Mesendoderm (in vitro differentiated cells): Measurements from ENCODE around the gene TGM4.

Experiments
- DNase-seq: peaks from one replicate; pipeline ENCODE4 v3.0.0; 2013
- H2AK5ac ChIP-seq: 2 replicates; pipeline ENCODE4 v1.6.1; 2013; ENCODE audit warnings: low read length, inconsistent platforms
- H2BK120ac ChIP-seq: 2 replicates; pipeline ENCODE4 v1.6.1; 2013; ENCODE audit warnings: low read depth, mild to moderate bottlenecking, low read length, moderate library complexity, mixed read lengths
- H2BK15ac ChIP-seq: replicated peaks from 2 replicates; pipeline ENCODE4 v1.6.1; 2013; ENCODE audit warnings: low read depth, mild to moderate bottlenecking, moderate library complexity
- H2BK5ac ChIP-seq: 2 replicates; pipeline ENCODE4 v1.6.1; 2013; ENCODE audit warnings: low read length, inconsistent platforms
- H3K18ac ChIP-seq: 2 replicates; pipeline ENCODE4 v1.6.1; 2013; ENCODE audit warnings: mild to moderate bottlenecking, low read length, mixed read lengths
- H3K23ac ChIP-seq: one replicate; pipeline ENCODE4 v1.6.1; 2013; ENCODE audit warnings: low read length
- H3K27ac ChIP-seq: 2 replicates; pipeline ENCODE4 v1.5.1; 2013; ENCODE audit warnings: low read depth, mild to moderate bottlenecking, inconsistent platforms, low read length, moderate library complexity
- H3K27me3 ChIP-seq: 2 replicates; pipeline ENCODE4 v1.6.1; 2013; ENCODE audit warnings: low read length, control low read depth, mild to moderate bottlenecking, inconsistent platforms; ENCODE audit not compliant: insufficient read depth, poor library complexity
- H3K36me3 ChIP-seq: 2 replicates; pipeline ENCODE4 v1.6.1; 2013; ENCODE audit warnings: low read length, inconsistent platforms; ENCODE audit not compliant: control insufficient read depth, insufficient read depth
- H3K4ac ChIP-seq: one replicate; pipeline ENCODE4 v1.6.1; 2013; ENCODE audit warnings: low read depth, mild to moderate bottlenecking, low read length, moderate library complexity
- H3K4me1 ChIP-seq: 2 replicates; pipeline ENCODE4 v1.6.1; 2013; ENCODE audit warnings: low read depth, low read length, inconsistent platforms; ENCODE audit not compliant: control insufficient read depth
- H3K4me2 ChIP-seq: 2 replicates; pipeline ENCODE4 v1.6.1; 2013; ENCODE audit warnings: low read length
- H3K4me3 ChIP-seq: 2 replicates; pipeline ENCODE4 v1.5.1; 2013; ENCODE audit warnings: mild to moderate bottlenecking, low read length
- H3K56ac ChIP-seq: one replicate; pipeline ENCODE4 v1.6.1; 2013; ENCODE audit warnings: low read length
- H3K79me1 ChIP-seq: 2 replicates; pipeline ENCODE4 v1.6.1; 2013; ENCODE audit warnings: low read length, inconsistent platforms
- H3K79me2 ChIP-seq: 2 replicates; pipeline ENCODE4 v1.6.1; 2013; ENCODE audit warnings: mild to moderate bottlenecking, low read length; ENCODE audit not compliant: control insufficient read depth, insufficient read depth
- H3K9ac ChIP-seq: 2 replicates; pipeline ENCODE4 v1.6.1; 2013; ENCODE audit warnings: low read length, inconsistent platforms
- H4K5ac ChIP-seq: one replicate; pipeline ENCODE4 v1.6.1; 2013; ENCODE audit warnings: low read length
- H4K8ac ChIP-seq: one replicate; pipeline ENCODE4 v1.6.1; 2013; ENCODE audit warnings: low read depth, mild to moderate bottlenecking, control low read depth, low read length, moderate library complexity
- WGBS: extraction: QIAGEN DNeasy Blood & Tissue Kit; methylation state at CpG from one replicate; pipeline ENCODE4 v1.1.7; 2013; ENCODE audit warnings: low lambda C conversion rate, missing lambda C conversion rate; ENCODE audit not compliant: insufficient coverage; ENCODE audit errors: extremely low coverage; 5-methylcytosine and 5-hydroxymethylcytosine counted together

TGM4 gene

GRCh38 chr3:44867421-44868111 is 6.8 kb upstream of the TGM4 start:
- Histone ChIP-seq H3K4ac (no peak overlapping the region), H2BK15ac (no peak overlapping the region), H4K8ac (no peak overlapping the region), H3K4me3 (no peak overlapping the region), H2AK5ac (no peak overlapping the region), H3K79me1 (peaks cover 3% of the 10 kb centered on the region), H3K4me2 (no peak overlapping the region), H3K56ac (no peak overlapping the region), H3K4me1 (peaks cover 2% of the 10 kb centered on the region), H2BK120ac (no peak overlapping the region), H3K27ac (no peak overlapping the region), H3K18ac (no peak overlapping the region), H2BK5ac (no peak overlapping the region), H3K9ac (no peak overlapping the region), H3K27me3 (no peaks in the 10 kb centered on the region), H3K79me2 (no peaks in the 10 kb centered on the region), H3K23ac (no peak overlapping the region), H3K36me3 (no peaks in the 10 kb centered on the region), H4K5ac (no peak overlapping the region)
- WGBS = no CpG with 5 or more reads among the region's 7 CpGs
- no peak for DNase-seq

DNA sequence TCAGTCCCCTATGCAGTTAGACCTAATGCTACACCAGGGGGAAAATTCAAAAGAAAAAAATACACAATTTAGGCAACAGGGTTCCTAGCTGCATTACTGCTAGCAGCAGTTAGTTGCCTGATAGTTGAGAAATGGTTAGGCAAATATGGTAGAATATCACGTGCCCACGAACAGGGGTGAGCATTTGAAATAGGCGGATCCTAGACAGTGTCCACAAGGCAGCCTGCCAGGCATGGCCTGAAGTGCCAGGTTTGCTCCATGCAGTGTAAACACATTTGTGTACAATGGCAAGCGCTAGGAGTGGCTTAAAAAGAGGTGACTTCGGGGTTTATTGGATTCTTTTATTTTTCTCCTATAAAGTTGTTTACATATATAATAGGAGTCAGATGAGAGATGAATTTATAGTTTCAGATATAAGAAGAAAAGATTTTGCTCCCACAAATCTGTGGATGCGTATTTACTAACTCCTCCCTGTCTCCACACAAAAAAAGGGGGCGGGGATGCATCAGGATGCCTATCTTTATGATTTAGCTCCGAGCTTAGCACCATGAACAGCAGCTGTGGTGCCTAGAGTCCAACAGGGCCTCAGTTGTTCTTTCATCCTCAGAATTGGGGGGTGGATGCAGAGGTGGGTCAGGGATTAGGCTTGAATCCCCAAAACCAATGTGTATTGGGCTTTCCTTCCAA is 3.9 kb upstream of the TGM4 start:
- Histone ChIP-seq H3K4me3 (no peak overlapping the region), H3K79me1 (no peaks in the 10 kb centered on the region), H3K79me2 (no peaks in the 10 kb centered on the region), H3K56ac (no peak overlapping the region), H2BK5ac (no peak overlapping the region), H2AK5ac (no peak overlapping the region), H4K8ac (no peak overlapping the region), H3K4me2 (no peak overlapping the region), H3K36me3 (no peaks in the 10 kb centered on the region), H3K9ac (no peak overlapping the region), H3K27me3 (no peaks in the 10 kb centered on the region), H3K27ac (no peak overlapping the region), H4K5ac (no peak overlapping the region), H3K4me1 (no peaks in the 10 kb centered on the region), H3K18ac (no peak overlapping the region), H3K4ac (no peak overlapping the region), H2BK15ac (no peak overlapping the region), H2BK120ac (no peak overlapping the region), H3K23ac (no peak overlapping the region)
- no CpG with 5 or more reads among the region's 8 CpGs for WGBS
- DNase-seq = no peak

DNA sequence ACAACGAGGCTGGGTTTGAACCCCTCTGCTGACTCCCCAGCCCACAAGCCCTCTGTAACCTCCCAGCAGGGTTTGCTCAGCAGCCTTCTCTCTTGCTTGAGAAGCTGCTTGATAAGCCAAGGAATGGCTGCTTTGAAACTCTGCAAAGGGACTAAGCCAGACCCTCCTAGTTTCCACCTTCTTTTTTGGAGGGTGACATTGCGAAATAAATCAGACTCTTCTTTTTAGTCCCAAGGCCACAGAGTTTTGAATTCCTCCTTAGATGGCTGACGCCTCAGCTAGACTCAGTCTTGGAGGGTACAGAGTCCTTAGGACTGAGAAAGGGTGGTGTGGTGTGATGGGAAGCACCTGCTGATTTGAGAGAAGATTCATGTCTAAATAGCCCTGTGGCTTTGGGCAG is 1.2 kb downstream of the TGM4 start:
- Histone ChIP-seq H3K9ac (no peak overlapping the region), H3K4ac (no peak overlapping the region)
- no CpG with 5 or more reads among the region's 3 CpGs for WGBS

DNA sequence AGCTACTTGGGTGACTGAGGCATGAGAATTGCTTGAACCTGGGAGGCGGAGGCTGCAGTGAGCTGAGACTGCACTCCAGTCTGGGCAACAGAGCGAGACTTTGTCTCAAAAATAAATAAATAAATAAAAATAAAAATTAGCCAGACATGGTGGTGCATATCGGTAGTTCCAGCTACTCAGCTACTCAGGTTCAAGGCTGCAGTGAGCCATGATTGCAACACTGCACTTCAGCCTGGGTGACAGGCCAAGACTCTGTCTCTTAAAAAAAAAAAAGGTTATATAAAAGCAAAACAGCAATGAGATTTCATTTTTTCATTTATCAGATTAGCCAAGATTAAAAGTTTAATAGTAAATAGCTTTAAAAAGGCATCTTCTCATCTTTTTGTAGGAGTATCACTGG is 2.9 kb downstream of the TGM4 start:
- Histone ChIP-seq H4K5ac (no peak overlapping the region), H3K79me1 (no peaks in the 10 kb centered on the region), H2BK15ac (no peak overlapping the region), H3K18ac (no peak overlapping the region), H2AK5ac (no peak overlapping the region), H3K27ac (no peak overlapping the region), H4K8ac (no peak overlapping the region), H2BK5ac (no peak overlapping the region), H3K27me3 (no peaks in the 10 kb centered on the region), H3K4ac (no peak overlapping the region), H3K23ac (no peak overlapping the region), H3K9ac (no peak overlapping the region), H3K79me2 (no peaks in the 10 kb centered on the region), H3K4me2 (no peak overlapping the region), H3K4me3 (no peak overlapping the region), H3K56ac (no peak overlapping the region), H3K4me1 (no peaks in the 10 kb centered on the region), H3K36me3 (no peaks in the 10 kb centered on the region), H2BK120ac (no peak overlapping the region)
- no peak for DNase-seq
- no CpG with 5 or more reads among the region's 3 CpGs for WGBS

More for the DNA sequence above, 1.2 kb downstream of the TGM4 start:
- H4K5ac ChIP-seq = no peak overlapping the region
- no peaks in the 10 kb centered on the region for H3K36me3 ChIP-seq
- H3K4me1 ChIP-seq = no peaks in the 10 kb centered on the region
- H3K4me2 ChIP-seq = no peak overlapping the region
- H2BK15ac ChIP-seq = no peak overlapping the region
- no peak overlapping the region for H4K8ac ChIP-seq
- H3K18ac ChIP-seq = no peak overlapping the region
- no peaks in the 10 kb centered on the region for H3K79me2 ChIP-seq
- no peak overlapping the region for H3K27ac ChIP-seq
- H2BK120ac ChIP-seq = no peak overlapping the region
- no peak overlapping the region for H2BK5ac ChIP-seq
- H3K4me3 ChIP-seq = no peak overlapping the region
- H2AK5ac ChIP-seq = no peak overlapping the region
- no peak for DNase-seq
- H3K56ac ChIP-seq = no peak overlapping the region
- H3K27me3 ChIP-seq = no peaks in the 10 kb centered on the region
- no peaks in the 10 kb centered on the region for H3K79me1 ChIP-seq
- H3K23ac ChIP-seq = no peak overlapping the region

DNA sequence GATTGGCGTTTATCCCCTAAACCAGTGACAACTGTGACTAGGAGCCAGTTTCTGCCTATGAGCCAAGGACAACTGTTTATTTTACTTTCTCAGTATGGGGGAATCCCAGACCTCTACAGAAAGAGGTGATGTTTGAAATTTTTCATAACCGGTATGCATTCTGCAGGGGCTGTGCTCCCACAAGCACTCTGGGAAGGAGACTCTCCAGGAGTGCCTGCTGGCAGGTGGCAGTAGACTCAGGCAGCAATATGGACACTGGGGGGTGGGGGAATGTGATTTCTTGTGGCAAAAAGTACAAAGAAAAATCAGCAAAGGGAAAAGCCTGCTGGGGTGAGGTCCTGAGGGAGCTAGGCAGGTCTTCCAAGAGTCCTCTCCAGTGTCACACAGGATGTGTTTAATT is 5.9 kb downstream of the TGM4 start:
- Histone ChIP-seq H3K4me2 (no peak overlapping the region), H3K27ac (no peak overlapping the region), H2AK5ac (no peak overlapping the region), H3K9ac (no peak overlapping the region), H3K36me3 (no peaks in the 10 kb centered on the region), H3K23ac (no peak overlapping the region), H2BK120ac (no peak overlapping the region), H3K27me3 (no peaks in the 10 kb centered on the region), H3K4me3 (no peak overlapping the region), H3K79me1 (no peaks in the 10 kb centered on the region), H3K18ac (no peak overlapping the region), H3K4me1 (peaks cover 5% of the 10 kb centered on the region), H2BK15ac (no peak overlapping the region), H3K56ac (no peak overlapping the region), H4K5ac (no peak overlapping the region), H4K8ac (no peak overlapping the region), H3K79me2 (no peaks in the 10 kb centered on the region), H3K4ac (no peak overlapping the region), H2BK5ac (no peak overlapping the region)
- no peak for DNase-seq
- no CpG with 5 or more reads among the region's 2 CpGs for WGBS
